GM12891 (cell line): ENCODE measurements around the gene ABHD18.

Source experiments
- POLR2A ChIP-seq: IDR thresholded peaks from 2 replicates; pipeline ENCODE4 v1.6.1; 2011; ENCODE audit warnings: low read depth, low read length, control low read depth
- POLR2AphosphoS5 ChIP-seq: IDR thresholded peaks from 2 replicates; pipeline ENCODE4 v1.6.1; 2011; ENCODE audit warnings: low read depth, low read length, control low read depth

DNA sequence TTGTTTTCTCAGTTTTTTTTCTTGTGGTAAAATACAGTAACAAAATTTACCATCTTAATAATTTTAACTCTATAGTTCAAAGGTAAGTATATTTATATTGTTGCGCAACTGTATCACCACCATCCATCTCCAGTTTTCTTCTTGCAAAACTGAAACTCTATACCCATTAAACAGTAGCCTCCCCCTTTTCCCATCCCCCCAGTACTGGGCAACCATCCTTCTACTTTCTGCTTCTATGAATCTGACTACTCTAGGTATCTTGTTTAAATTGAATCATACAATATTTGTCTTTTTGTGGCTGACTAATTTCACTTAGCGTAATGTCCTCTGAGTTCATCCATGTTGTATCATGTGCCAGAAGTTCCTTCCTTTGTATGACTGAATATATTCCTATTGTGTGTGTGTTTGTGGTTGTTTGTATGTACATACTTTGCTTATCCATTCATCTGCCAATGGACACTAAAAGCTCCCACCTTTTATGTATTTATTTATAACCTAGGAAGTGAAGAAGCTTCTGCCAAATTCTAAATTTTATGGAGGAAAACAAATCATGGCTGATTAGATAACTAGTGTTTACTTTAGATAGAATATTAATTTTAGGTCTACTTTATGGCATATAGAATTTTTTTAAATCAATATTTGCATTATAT is 10.0 kb downstream of the ABHD18 start:
- TF ChIP-seq POLR2AphosphoS5 (no peak), POLR2A (no peak)
